ENCODE measurements around the gene TBK1.

The TBK1 gene

DNA sequence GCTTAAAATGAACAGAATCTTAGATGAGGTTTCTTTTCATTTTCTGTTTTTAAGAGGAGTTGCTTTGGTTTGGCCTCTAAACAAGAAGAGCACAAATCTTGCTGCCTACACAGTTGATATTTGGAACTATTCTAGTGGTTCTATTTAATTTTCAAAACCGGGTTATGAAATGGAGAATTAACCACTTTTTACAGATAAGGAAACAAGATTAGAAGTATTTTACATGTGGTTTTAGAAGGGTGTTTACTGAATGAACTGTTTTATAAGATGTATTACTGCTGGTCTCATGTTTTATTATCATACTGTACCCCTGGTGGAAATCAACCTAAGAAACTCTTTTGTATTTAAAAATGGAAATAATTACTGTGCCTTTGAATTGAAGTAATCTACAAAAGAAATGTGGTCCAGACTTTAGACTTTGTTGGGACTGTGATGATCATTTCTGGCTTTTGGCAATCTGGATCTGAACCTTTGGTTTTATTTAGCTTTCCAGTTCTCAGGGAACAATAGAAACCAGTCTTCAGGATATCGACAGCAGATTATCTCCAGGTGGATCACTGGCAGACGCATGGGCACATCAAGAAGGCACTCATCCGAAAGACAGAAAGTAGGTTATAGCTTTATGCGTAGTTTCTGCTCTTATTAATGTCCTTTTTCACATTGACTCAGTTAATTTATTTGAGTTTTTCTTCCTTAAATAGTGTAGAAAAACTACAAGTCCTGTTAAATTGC lies 43.2 kb downstream of the TBK1 start:
- no peaks in the 10 kb centered on the region for H3K9me3 Mint-ChIP-seq
- H3K36me3 Mint-ChIP-seq (ENCODE audit: low read depth): peaks cover 45% of the 10 kb centered on the region
- H3K4me3 Mint-ChIP-seq: no peak overlapping the region
- H3K4me1 Mint-ChIP-seq: no peaks in the 10 kb centered on the region
- TF ChIP-seq, protein P1, sequence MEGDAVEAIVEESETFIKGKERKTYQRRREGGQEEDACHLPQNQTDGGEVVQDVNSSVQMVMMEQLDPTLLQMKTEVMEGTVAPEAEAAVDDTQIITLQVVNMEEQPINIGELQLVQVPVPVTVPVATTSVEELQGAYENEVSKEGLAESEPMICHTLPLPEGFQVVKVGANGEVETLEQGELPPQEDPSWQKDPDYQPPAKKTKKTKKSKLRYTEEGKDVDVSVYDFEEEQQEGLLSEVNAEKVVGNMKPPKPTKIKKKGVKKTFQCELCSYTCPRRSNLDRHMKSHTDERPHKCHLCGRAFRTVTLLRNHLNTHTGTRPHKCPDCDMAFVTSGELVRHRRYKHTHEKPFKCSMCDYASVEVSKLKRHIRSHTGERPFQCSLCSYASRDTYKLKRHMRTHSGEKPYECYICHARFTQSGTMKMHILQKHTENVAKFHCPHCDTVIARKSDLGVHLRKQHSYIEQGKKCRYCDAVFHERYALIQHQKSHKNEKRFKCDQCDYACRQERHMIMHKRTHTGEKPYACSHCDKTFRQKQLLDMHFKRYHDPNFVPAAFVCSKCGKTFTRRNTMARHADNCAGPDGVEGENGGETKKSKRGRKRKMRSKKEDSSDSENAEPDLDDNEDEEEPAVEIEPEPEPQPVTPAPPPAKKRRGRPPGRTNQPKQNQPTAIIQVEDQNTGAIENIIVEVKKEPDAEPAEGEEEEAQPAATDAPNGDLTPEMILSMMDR (IDR thresholded peaks at IDR 0.05; ENCODE audit: unreplicated experiment in 3 of 3): no peak
- no peaks in the 10 kb centered on the region for H3K27me3 Mint-ChIP-seq (ENCODE audit: low read depth)
- H3K27ac Mint-ChIP-seq: no peak overlapping the region

DNA sequence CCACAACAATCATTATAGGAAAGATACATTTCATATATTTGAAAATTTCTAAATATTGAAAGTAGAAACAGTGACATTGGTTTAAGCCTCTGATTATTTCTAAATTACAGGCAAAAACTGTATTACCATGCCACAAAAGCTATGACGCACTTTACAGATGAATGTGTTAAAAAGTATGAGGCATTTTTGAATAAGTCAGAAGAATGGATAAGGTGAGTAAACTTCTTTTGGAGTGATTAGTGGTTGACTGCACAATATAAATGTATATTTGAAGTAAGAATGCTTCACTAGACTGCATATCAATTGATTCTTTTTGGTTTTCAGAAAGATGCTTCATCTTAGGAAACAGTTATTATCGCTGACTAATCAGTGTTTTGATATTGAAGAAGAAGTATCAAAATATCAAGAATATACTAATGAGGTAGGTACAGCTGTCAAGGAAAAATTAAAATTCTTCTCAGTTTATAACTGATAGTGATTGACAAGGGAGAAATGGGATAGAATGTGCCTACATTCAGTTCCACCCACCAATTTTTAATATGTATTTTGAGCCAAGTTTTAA lies 45.0 kb downstream of the TBK1 start:
- H3K4me3 Mint-ChIP-seq: no peak overlapping the region
- no peaks in the 10 kb centered on the region for H3K4me1 Mint-ChIP-seq
- peaks cover 48% of the 10 kb centered on the region for H3K36me3 Mint-ChIP-seq (ENCODE audit: low read depth)

DNA sequence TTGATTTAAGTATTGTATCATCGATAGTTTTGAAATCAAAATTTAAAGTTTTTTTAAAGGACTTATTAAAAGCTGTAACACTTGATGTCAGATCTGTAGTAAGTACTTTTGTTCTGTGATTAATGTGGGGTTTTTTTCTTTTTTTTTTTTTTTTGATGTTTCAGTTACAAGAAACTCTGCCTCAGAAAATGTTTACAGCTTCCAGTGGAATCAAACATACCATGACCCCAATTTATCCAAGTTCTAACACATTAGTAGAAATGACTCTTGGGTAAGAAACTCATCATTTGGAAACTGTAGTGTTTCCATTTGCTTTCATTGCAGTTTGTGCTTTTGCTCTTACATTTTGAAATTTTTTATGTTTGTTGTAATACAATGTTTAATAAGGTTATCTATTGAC lies 45.6 kb downstream of the TBK1 start:
- Mint-ChIP-seq H3K36me3 (ENCODE audit: low read depth) (peaks cover 46% of the 10 kb centered on the region), H3K4me3 (no peak overlapping the region), H3K9me3 (no peaks in the 10 kb centered on the region), H3K4me1 (no peaks in the 10 kb centered on the region), H3K27me3 (ENCODE audit: low read depth) (no peaks in the 10 kb centered on the region), H3K27ac (no peak overlapping the region)
- TF ChIP-seq, protein P1 (IDR thresholded peaks at IDR 0.05; ENCODE audit: unreplicated experiment in 3 of 3): no peak

More for the DNA sequence above, 45.0 kb downstream of the TBK1 start:
- Mint-ChIP-seq H3K27me3 (ENCODE audit: low read depth) (no peaks in the 10 kb centered on the region), H3K27ac (no peak overlapping the region), H3K9me3 (no peaks in the 10 kb centered on the region)
- TF ChIP-seq, protein P1 (IDR thresholded peaks at IDR 0.05; ENCODE audit: unreplicated experiment in 3 of 3): no peak

DNA sequence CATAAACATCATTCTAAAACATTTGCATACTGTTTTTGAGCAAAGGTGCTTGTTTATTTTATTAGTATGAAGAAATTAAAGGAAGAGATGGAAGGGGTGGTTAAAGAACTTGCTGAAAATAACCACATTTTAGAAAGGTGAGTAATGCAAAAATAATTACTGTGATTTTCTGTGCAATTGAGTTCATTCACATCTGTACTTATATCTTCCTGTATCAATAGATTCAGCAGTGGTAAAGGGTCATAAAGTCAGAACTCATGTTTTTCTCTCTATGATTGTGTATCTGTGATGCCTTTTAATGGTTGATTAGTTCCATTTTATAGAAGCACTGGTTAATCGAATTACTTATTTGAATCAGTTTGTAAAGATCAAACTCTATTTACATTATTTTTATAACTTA lies 46.0 kb downstream of the TBK1 start:
- Mint-ChIP-seq H3K36me3 (ENCODE audit: low read depth) (peaks cover 46% of the 10 kb centered on the region), H3K9me3 (no peaks in the 10 kb centered on the region), H3K4me1 (no peaks in the 10 kb centered on the region), H3K27me3 (ENCODE audit: low read depth) (no peaks in the 10 kb centered on the region), H3K4me3 (no peak overlapping the region), H3K27ac (no peak overlapping the region)
- TF ChIP-seq, protein P1 (IDR thresholded peaks at IDR 0.05; ENCODE audit: unreplicated experiment in 3 of 3): no peak

DNA sequence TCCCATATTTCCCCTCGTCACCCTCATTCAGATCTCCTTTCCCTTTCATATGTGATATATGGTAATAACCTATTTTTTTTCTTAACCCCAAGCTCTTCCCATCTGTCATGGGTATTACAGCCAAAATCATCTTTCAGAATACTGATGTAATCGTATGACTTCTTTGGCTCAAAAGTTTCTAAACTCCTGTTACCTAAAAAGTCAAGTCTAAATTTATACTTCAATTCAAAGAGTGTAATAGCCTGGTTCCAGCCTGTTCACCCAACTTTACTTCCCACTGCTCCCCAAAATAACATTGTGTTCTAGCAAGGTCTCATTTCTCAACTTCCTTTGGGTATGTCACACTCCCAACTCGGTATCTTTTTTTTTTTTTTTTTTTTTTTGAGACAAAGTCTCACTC lies 48.5 kb downstream of the TBK1 start:
- Mint-ChIP-seq H3K36me3 (ENCODE audit: low read depth) (peaks cover 43% of the 10 kb centered on the region), H3K9me3 (no peaks in the 10 kb centered on the region), H3K27ac (no peak overlapping the region), H3K27me3 (ENCODE audit: low read depth) (no peaks in the 10 kb centered on the region), H3K4me1 (no peaks in the 10 kb centered on the region), H3K4me3 (no peak overlapping the region)
- TF ChIP-seq, protein P1 (IDR thresholded peaks at IDR 0.05; ENCODE audit: unreplicated experiment in 3 of 3): no peak

DNA sequence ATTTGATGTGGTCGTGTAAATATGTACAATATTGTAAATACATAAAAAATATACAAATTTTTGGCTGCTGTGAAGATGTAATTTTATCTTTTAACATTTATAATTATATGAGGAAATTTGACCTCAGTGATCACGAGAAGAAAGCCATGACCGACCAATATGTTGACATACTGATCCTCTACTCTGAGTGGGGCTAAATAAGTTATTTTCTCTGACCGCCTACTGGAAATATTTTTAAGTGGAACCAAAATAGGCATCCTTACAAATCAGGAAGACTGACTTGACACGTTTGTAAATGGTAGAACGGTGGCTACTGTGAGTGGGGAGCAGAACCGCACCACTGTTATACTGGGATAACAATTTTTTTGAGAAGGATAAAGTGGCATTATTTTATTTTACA lies 49.6 kb downstream of the TBK1 start:
- Mint-ChIP-seq H3K27me3 (ENCODE audit: low read depth) (no peaks in the 10 kb centered on the region), H3K4me3 (no peak overlapping the region), H3K4me1 (no peaks in the 10 kb centered on the region), H3K36me3 (ENCODE audit: low read depth) (peaks cover 40% of the 10 kb centered on the region), H3K9me3 (no peaks in the 10 kb centered on the region), H3K27ac (no peak overlapping the region)
- TF ChIP-seq, protein P1 (IDR thresholded peaks at IDR 0.05; ENCODE audit: unreplicated experiment in 3 of 3): no peak
